GM11168 (cell line): ENCODE results near the gene GP9.

Source experiments
- in situ Hi-C: fragments of 300-500 bp; cut with MboI; formaldehyde crosslinking; loops from one replicate; pipeline ENCODE4 v1.12.0; 2022; ENCODE audit warnings: low sequenced_read_pairs; ENCODE audit not compliant: unreplicated experiment

The GP9 gene

GRCh38 chr3:129046037-129046731 is 14.4 kb upstream of the GP9 start:
- in situ Hi-C loops: no loop called here

DNA sequence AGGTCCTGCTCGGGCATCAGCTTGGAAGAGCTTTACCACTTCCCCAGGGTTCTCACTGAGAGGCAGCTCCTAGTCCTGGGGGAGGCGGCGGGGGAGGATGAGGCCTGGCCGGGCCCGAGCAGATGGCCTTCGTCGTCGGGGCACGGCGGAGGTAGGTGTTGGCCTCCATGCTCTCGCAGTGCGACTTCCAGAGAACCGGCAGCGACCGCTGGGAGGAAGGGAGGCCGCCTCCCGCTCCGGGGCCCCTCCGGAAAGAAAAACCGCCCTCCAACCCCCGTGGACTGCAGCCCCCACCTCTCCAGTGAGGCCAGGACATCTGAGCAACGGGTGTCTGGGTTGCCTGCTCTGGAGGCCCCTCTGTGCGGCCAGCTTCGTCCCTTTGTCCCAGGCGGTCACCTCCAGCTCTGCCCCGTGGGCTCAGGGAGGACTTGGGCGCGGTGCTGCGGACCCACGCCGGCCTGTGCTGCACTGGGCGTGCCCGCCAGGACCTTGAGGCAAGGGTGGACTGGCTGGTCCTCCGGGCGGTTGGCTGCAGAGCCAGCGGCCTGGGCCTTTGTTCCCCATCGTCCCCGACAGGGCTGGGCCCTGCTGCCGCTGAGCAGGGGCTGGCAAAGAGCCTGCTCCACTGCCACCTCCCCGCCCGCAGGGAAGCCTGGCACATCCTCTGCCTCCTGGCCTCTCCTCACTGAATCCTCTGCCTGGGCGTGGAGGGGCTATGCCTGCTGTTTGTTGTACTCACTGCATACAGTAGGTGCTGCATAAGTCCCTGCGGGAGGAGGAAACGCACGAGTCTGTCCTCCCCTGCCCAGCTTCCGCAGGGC is 13.6 kb upstream of the GP9 start:
- in situ Hi-C loops: no loop called here

DNA sequence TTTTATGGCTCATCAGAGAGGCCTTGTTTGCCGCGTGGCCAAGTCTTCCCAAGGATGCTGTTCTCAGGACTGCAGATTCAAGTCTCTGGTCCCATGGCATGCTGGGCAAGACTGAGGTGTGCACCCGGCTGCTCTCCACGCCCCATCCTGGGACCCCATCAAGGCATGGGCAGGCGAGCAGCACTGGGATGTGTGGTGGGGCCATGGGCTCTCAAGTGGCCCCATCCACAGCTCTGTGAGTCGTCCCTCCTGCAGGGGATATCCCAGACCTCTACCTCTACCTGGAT is 13.1 kb upstream of the GP9 start:
- in situ Hi-C loops: no loop called here

DNA sequence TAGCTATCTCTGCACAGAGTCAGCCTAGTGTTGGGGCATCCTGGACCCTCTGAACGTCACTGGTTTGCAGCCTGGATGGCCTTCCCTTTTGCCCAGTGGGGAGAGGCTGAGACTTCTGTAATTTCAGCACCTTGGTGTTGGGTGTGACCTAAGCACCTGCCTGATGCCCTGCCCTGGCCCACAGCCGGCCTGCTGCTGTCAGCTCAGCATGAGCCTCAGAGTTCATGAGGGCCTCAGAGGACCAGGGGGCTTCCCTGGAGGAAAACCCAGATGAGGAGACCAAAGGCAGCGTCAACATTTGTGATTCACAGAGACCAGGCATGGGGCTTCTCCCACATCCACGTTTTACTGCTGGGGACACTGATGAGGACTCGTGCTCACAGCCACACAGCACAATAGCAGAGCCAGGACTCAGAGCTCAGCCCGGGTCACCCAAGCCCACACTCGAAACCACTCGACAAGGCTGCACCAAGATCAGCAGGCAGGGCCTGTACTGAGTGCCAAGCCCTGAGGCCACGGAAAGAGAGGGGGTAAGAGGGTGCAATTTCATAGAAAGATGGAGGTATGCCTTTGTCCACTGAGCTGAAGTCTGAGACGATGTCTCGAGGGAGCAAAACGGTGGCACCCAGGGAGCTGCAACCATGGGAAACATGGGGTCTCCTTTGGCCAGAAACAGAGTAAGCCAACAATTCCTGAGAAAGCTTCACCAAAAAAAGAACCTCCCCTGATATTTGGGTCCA is 9.9 kb upstream of the GP9 start:
- in situ Hi-C loops: loop anchor here (10.0 kb wide), 1 partner anchor 194 kb away; the partner anchor contains the start of gene COPG1

GRCh38 chr3:129051871-129052340 is 8.7 kb upstream of the GP9 start:
- in situ Hi-C loops: loop anchor here (10.0 kb wide), 1 partner anchor 193 kb away; the partner anchor contains the start of gene COPG1

DNA sequence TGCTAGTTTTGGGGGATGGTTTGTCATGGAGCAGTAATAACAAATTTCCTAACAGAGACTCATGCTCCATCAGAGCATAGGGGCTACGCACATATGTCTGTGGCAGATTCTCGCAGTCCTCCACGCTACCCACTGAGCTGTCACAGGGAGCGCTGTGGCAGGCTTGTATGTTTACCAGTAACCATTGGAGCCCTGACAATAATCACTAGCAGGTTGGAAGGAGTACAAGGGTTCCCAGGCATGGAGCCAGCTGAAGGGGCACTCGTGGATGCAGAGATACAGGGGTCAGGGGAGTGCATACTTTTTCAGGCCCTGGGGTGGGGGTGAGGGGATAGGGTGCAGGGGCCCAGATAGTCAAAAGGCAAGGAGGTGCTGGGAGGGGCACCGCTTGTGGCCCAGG is 7.9 kb upstream of the GP9 start:
- in situ Hi-C loops: loop anchor here (10.0 kb wide), 1 partner anchor 192 kb away; the partner anchor contains the start of gene COPG1

GRCh38 chr3:129054605-129055104 is 5.9 kb upstream of the GP9 start:
- in situ Hi-C loops: loop anchor here (10.0 kb wide), 1 partner anchor 190 kb away; the partner anchor contains the start of gene COPG1

GRCh38 chr3:129056451-129057173 is 4.0 kb upstream of the GP9 start:
- in situ Hi-C loops: loop anchor here (10.0 kb wide), 1 partner anchor 188 kb away; the partner anchor contains the start of gene COPG1

GRCh38 chr3:129057249-129057648 is 3.3 kb upstream of the GP9 start:
- in situ Hi-C loops: loop anchor here (10.0 kb wide), 1 partner anchor 188 kb away; the partner anchor contains the start of gene COPG1

GRCh38 chr3:129058441-129059200 is 2.0 kb upstream of the GP9 start:
- in situ Hi-C loops: loop anchor here (10.0 kb wide), 1 partner anchor 186 kb away; the partner anchor contains the start of gene COPG1

DNA sequence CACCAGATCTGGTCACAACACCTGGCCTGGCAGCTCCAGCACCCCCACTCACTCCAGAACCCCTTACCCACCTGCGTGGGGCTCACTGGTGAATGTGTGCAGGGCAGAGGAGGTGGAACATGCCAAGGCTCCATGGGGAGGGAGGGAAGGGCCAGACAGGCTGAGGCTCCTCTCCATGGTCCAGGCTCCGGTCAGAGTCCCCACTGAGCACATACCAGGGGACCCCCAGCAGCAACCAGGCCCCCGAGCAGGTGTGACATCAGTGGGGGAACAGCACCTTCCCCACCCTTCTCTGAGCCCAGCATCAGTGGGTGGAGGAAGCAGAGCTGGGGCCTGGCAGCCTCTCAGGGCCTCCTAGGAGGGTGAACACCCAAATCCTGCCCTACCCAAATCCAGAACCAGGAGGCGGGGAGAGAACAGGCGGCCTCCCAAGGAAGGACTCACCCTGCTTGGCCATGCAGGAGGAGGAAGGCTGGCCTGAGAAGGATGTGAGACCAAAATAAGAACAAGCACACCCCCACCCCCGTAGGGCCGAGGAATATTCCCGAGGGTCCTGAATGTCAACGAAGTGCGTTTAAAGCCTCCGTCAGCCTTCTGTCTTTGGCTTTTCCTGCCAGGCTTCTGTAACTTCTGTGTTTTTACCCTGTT is 1.1 kb upstream of the GP9 start:
- in situ Hi-C loops: loop anchor here (10.0 kb wide), 1 partner anchor 185 kb away; the partner anchor contains the start of gene COPG1

DNA sequence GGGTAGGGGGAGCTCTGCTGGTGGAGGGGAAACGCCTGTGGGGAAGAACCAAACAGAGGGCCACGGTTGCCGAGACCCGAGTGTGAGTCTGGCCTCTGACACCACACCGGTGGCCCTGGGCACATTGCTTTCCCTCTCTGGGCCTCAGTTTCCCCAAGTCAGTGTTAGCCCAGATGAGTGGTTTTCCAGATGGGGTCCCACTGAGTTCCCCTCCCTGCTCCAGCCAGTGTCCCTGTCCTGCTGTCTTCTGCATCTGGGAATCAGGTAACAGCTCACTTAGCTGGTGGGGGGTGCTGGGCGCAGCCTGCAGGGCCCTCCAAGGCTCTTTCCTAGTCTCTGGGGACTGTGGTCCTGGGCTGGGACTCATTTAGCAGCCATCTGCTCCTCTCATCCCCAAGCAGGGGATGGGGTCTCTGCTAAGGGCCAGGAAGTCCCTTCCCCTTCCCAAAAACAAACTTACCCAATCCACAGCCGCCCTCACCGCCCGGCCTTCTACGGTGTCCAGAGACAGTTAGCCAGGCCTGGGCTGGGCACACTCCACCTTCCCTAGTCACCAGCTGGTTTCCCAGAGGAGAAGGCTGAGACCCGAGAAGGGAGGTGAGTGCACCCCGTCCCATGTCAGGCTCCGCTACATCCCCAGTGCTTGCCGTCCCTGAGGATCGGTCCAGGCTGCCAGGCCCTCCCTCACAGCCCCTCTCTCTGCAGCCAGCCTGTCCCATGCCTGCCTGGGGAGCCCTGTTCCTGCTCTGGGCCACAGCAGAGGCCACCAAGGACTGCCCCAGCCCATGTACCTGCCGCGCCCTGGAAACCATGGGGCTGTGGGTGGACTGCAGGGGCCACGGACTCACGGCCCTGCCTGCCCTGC is 676 bp downstream of the GP9 start:
- in situ Hi-C loops: no loop called here

DNA sequence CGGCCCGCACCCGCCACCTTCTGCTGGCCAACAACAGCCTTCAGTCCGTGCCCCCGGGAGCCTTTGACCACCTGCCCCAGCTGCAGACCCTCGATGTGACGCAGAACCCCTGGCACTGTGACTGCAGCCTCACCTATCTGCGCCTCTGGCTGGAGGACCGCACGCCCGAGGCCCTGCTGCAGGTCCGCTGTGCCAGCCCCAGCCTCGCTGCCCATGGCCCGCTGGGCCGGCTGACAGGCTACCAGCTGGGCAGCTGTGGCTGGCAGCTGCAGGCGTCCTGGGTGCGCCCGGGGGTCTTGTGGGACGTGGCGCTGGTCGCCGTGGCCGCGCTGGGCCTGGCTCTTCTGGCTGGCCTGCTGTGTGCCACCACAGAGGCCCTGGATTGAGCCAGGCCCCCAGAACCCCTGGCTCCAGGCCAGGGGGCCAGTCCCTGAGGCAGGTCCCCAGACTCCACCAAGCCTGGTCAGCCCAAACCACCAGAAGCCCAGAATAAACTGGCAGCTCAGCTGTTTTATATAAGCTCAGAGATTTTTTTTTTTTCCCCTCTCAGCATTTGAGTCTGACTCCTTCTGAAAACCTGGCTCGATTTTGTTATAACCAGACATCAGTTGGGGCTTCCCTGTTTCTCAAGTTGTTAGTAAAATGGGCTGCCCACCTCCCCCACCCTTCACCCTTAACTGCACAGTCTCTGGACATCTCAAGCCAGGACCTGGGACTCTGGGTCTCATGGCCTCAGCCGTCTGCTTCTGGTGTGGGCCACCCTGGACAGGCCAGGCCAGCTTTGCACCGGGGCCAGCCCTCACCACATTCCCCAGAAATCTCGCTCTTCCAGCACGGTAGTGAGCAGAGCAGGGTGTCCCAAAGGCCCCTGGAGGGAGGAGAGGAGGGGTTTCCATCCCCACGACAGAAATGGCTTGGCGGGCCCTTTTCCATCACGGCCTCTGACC is 1.6 kb downstream of the GP9 start:
- in situ Hi-C loops: no loop called here

GRCh38 chr3:129063091-129063640 is 2.6 kb downstream of the GP9 start:
- in situ Hi-C loops: no loop called here

- in situ Hi-C loops: no loop called here
Measured at GRCh38 chr3:129063841-129064482, 3.4 kb downstream of the GP9 start.
